ENCODE results near the gene RABGAP1L. TPM values are rescaled to one million over a fixed set of nuclear protein-coding genes. Genes with fewer than 3 reads are reported as not detected.

The RABGAP1L gene
- total and polyA plus RNA-seq, 11 donors, result 18.6 to 195 (median 98.4) TPM

DNA sequence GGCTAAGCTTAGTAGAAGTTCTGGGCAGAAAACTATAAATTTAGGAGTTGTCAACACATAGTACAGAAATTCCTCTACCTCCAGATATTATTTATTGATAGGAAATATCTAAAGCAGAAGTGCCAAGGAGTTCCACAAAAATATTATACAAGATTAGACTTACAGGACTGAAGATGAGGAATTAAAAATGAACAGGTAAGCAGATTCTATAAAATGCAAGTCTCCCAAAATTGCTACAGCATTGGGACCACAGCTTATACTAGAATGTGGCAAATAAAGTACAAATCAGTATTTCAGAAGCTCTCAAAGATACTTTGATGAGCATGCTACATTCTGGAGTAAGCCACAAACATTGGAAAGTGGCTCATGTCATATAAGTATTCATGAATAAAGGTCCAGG lies 790.3 kb downstream of the RABGAP1L start:
- DNase-seq (no peak), ATAC-seq (no peak)
- intact Hi-C loops (cut with DNase I), result no loop called here
- Histone ChIP-seq H3K4me1 (peaks cover 0 to 20% (median 8%) of the 10 kb centered on the region in 12 donors), H3K9me3 (no peaks in the 10 kb centered on the region), H3K4me3 (no peak overlapping the region), H3K27me3 (no peaks in the 10 kb centered on the region), H3K27ac (no peak overlapping the region), H3K36me3 (no peaks in the 10 kb centered on the region)
- TF ChIP-seq, protein P1, sequence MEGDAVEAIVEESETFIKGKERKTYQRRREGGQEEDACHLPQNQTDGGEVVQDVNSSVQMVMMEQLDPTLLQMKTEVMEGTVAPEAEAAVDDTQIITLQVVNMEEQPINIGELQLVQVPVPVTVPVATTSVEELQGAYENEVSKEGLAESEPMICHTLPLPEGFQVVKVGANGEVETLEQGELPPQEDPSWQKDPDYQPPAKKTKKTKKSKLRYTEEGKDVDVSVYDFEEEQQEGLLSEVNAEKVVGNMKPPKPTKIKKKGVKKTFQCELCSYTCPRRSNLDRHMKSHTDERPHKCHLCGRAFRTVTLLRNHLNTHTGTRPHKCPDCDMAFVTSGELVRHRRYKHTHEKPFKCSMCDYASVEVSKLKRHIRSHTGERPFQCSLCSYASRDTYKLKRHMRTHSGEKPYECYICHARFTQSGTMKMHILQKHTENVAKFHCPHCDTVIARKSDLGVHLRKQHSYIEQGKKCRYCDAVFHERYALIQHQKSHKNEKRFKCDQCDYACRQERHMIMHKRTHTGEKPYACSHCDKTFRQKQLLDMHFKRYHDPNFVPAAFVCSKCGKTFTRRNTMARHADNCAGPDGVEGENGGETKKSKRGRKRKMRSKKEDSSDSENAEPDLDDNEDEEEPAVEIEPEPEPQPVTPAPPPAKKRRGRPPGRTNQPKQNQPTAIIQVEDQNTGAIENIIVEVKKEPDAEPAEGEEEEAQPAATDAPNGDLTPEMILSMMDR (IDR thresholded peaks at IDR 0.05), result no peak

GRCh38 chr1:174953285-174954072 lies 794.2 kb downstream of the RABGAP1L start:
- H3K27me3 ChIP-seq, result no peaks in the 10 kb centered on the region
- intact Hi-C loops (cut with DNase I), result no loop called here
- ATAC-seq (no peak), DNase-seq (no peak)
- H3K27ac ChIP-seq, result peak overlapping the region in 3 of 12 donors; percentile 11 to 26 (median 19)
- H3K9me3 ChIP-seq, result no peaks in the 10 kb centered on the region
- peaks cover 0 to 38% (median 8%) of the 10 kb centered on the region in 12 donors for H3K4me1 ChIP-seq
- 60 to 77% (median 67%) methylated on average over 11 of the region's 11 CpGs for WGBS, 4 donors
- H3K36me3 ChIP-seq, result no peaks in the 10 kb centered on the region
- H3K4me3 ChIP-seq, result no peak overlapping the region
- TF ChIP-seq, protein P1 (IDR thresholded peaks at IDR 0.05), result no peak
- no peak for TF ChIP-seq POLR2A (IDR thresholded peaks at IDR 0.05)

GRCh38 chr1:174954073-174954460 lies 794.7 kb downstream of the RABGAP1L start:
- H3K36me3 ChIP-seq, result no peaks in the 10 kb centered on the region
- no peaks in the 10 kb centered on the region for H3K9me3 ChIP-seq
- H3K27me3 ChIP-seq, result no peaks in the 10 kb centered on the region
- DNase-seq (no peak), ATAC-seq (no peak)
- H3K4me3 ChIP-seq, result no peak overlapping the region
- H3K4me1 ChIP-seq, result peaks cover 0 to 40% (median 8%) of the 10 kb centered on the region in 12 donors
- H3K27ac ChIP-seq, result peak overlapping the region in 3 of 12 donors; percentile 11 to 26 (median 19)
- TF ChIP-seq POLR2A (IDR thresholded peaks at IDR 0.05), result no peak
- TF ChIP-seq, protein P1 (IDR thresholded peaks at IDR 0.05), result no peak
- intact Hi-C loops (cut with DNase I), result no loop called here

DNA sequence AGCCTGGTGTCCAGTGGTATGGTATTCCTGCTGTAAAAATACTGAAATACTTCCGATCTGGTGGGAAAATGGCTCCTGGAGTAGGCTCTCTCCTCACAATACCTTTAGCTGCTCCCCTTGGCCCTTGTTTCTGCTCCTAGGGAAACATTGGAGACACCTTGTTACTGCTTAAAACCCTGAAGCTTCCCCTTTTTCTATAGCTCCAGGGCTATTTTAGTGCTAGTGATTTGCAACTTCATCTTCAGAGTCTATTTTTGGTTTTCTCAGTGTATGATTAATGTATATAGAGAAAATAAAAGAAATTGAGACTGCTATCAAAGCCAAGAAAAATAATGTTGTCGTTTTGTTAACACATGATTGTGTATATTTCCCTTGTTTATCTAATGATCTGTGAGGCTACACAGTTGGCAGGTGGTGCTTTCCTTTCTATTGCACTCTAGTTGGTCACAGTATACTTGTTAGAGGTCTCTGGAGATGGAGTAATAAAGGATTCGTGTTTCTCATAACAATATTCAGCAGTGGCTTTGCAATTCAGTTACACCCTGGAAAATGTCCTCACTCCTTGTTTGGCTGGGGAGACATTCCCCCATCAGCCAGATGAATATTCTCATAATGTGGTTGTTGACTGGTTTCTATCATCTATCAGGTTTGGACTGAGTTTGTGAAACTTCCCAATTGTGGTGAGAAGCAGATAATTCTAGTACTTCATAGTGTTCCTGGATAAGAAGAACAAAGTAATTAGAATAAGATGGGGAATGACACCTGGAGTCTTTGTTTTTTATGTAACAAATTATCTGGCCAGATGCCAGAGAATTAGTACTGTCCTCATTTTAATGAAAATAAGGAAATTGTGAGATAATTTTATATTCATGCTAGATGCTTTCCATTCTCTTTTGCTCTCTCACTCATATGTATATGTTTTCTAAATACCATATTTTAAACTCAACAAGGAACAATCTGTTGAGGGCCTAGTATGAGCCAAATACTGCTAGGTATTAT lies 795.6 kb downstream of the RABGAP1L start:
- Histone ChIP-seq H3K36me3 (no peaks in the 10 kb centered on the region), H3K4me1 (peaks cover 0 to 40% (median 8%) of the 10 kb centered on the region in 12 donors), H3K27ac (peak overlapping the region in 2 of 12 donors; percentile 16 to 17), H3K9me3 (no peaks in the 10 kb centered on the region), H3K27me3 (no peaks in the 10 kb centered on the region), H3K4me3 (no peak overlapping the region)
- DNase-seq (no peak), ATAC-seq (no peak)
- intact Hi-C loops (cut with DNase I), result no loop called here
- TF ChIP-seq, protein P1 (IDR thresholded peaks at IDR 0.05), result no peak
- TF ChIP-seq POLR2A (IDR thresholded peaks at IDR 0.05), result no peak
- 58 to 72% (median 64%) methylated on average over 3 of the region's 3 CpGs for whole genome bisulfite sequencing, 4 donors
